ENCODE results near the gene ARHGAP18. TPM values are rescaled to one million over a fixed set of nuclear protein-coding genes. Genes with fewer than 3 reads are reported as not detected.

Gene ARHGAP18
- total RNA-seq, 8 experiments from 2014 or later: 0.67 to 99.5 (median 3.6) TPM

- WGBS, 10 experiments: 87 to 100% (median 100%) methylated on average over 2 of the region's 2 CpGs; no CpG with 5 or more reads in 4 of the 10 experiments
- Histone ChIP-seq H3K4me3 (no peak overlapping the region), H3K4me1 (replicated peaks in 1 of 2) (no peaks in the 10 kb centered on the region), H3K27ac (no peak overlapping the region)
- peak in 1 of 8 experiments; percentile 31 for ATAC-seq (replicated peaks in 6 of 8)
- in situ Hi-C loops (cut with MboI; ENCODE audit: low pct_unique_long_range_greater_than_20kb in 2 of 9, low sequenced_read_pairs in 9 of 9, unreplicated experiment in 9 of 9): loop anchor here in 1 of 9 experiments (25.0 kb wide), 1 partner anchor 87 kb away; no protein-coding TSS in a partner anchor
These were observed 10.3 kb downstream of the ARHGAP18 start for GRCh38 chr6:129699659-129700058.

DNA sequence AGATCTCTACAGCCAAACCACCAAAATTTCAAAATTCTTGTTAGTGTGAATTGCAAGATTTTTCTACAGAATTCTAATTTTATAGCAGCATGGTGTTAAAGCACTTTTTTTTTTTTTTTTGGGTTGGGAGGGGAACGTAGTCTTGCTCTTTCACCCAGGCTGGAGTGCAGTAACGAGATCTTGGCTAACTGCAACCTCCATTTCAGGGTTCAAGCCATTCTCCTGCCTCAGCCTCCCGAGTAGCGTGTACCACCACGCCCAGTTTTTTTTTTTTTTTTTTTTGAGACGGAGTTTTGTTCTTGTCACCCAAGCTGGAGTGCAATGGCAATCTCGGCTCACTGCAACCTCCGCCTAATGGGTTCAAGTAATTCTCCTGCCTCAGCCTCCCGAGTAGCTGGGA, 11.5 kb downstream of the ARHGAP18 start:
- no peak for ATAC-seq (replicated peaks in 6 of 8)
- Histone ChIP-seq H3K4me3 (no peak overlapping the region), H3K27ac (no peak overlapping the region), H3K4me1 (replicated peaks in 1 of 2) (no peaks in the 10 kb centered on the region)
- in situ Hi-C loops (cut with MboI; ENCODE audit: low pct_unique_long_range_greater_than_20kb in 2 of 9, low sequenced_read_pairs in 9 of 9, unreplicated experiment in 9 of 9): no loop called here
- 91 to 100% (median 95%) methylated on average over 2 to 9 of the region's 9 CpGs; no CpG with 5 or more reads in 1 of the 10 experiments for WGBS, 10 experiments

- no peak for ATAC-seq (replicated peaks in 6 of 8)
- Histone ChIP-seq H3K4me3 (no peak overlapping the region), H3K4me1 (replicated peaks in 1 of 2) (no peaks in the 10 kb centered on the region), H3K27ac (no peak overlapping the region)
- in situ Hi-C loops (cut with MboI; ENCODE audit: low pct_unique_long_range_greater_than_20kb in 2 of 9, low sequenced_read_pairs in 9 of 9, unreplicated experiment in 9 of 9): no loop called here
- 92 to 100% (median 100%) methylated on average over 1 to 2 of the region's 2 CpGs for WGBS, 10 experiments
These were observed 12.2 kb downstream of the ARHGAP18 start for GRCh38 chr6:129697788-129698187.

- Histone ChIP-seq H3K4me3 (no peak overlapping the region), H3K27ac (no peak overlapping the region), H3K4me1 (replicated peaks in 1 of 2) (no peaks in the 10 kb centered on the region)
- 43 to 100% (median 87%) methylated on average over 1 to 3 of the region's 3 CpGs; no CpG with 5 or more reads in 3 of the 10 experiments for WGBS, 10 experiments
- no peak for ATAC-seq (replicated peaks in 6 of 8)
- in situ Hi-C loops (cut with MboI; ENCODE audit: low pct_unique_long_range_greater_than_20kb in 2 of 9, low sequenced_read_pairs in 9 of 9, unreplicated experiment in 9 of 9): no loop called here
These were observed 13.1 kb downstream of the ARHGAP18 start for GRCh38 chr6:129696843-129697242.

DNA sequence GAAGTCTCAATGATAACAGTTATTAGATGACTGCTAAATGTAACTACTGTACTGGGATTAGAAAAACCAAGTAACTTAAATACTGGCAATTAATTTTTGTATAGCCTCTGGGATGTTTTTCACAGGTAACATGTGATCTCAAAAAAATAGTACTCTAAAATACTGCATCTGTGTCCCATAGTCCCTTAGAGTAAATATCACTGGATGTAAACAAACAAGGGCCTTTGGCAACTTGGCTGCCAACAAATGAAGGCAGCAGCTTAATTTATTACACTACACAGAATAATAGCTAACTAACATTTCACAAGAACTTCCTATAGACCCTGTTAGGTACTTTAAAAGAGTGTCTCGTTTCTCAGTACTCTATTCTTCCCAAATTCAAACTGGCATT, 14.0 kb downstream of the ARHGAP18 start:
- no peaks in the 10 kb centered on the region for H3K4me1 ChIP-seq (replicated peaks in 1 of 2)
- in situ Hi-C loops (cut with MboI; ENCODE audit: low pct_unique_long_range_greater_than_20kb in 2 of 9, low sequenced_read_pairs in 9 of 9, unreplicated experiment in 9 of 9): no loop called here
- H3K4me3 ChIP-seq: no peak overlapping the region
- WGBS, 10 experiments: 17 to 100% (median 39%) methylated on average over 1 of the region's 1 CpG; no CpG with 5 or more reads in 4 of the 10 experiments
- no peak overlapping the region for H3K27ac ChIP-seq
- ATAC-seq (replicated peaks in 6 of 8): peak in 1 of 8 experiments; percentile 31

DNA sequence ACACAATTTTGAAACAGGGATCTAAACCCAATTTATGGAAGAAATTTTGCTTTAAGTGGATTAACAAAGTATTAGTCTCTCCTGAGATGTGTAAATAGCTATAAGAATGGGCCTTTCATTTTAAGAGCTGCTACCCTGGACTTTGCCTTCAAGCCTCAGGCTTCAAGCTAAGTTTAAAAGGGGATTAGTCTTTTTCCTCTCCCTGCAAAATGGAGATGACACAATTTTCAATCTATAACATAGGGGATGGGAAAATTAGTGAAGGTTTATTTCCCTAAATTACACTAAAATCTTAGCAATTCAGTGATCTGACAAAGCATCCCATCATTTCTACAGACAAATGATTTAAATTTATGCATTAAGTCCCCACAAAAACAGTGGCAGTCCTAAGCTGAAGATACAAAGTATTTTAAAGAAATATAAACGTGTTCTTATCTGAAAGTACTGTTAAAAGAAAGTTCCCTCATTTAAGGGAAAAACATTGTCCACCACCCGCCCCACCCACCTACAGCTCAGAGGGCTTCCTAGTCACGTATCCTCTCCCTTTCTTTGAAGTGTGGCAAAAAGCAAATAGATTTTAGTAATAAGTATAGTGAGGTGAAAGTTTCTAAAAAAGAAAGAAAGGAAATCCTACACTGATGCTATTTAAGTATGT, 14.5 kb downstream of the ARHGAP18 start:
- H3K4me3 ChIP-seq: no peak overlapping the region
- WGBS, 10 experiments: 0 to 100% (median 64%) methylated on average over 1 to 3 of the region's 3 CpGs; no CpG with 5 or more reads in 2 of the 10 experiments
- ATAC-seq (replicated peaks in 6 of 8): no peak
- in situ Hi-C loops (cut with MboI; ENCODE audit: low pct_unique_long_range_greater_than_20kb in 2 of 9, low sequenced_read_pairs in 9 of 9, unreplicated experiment in 9 of 9): no loop called here
- H3K27ac ChIP-seq: no peak overlapping the region
- H3K4me1 ChIP-seq (replicated peaks in 1 of 2): no peaks in the 10 kb centered on the region

- 73 to 100% (median 89%) methylated on average over 1 to 2 of the region's 2 CpGs; no CpG with 5 or more reads in 1 of the 10 experiments for WGBS, 10 experiments
- ATAC-seq (replicated peaks in 6 of 8): no peak
- Histone ChIP-seq H3K4me1 (replicated peaks in 1 of 2) (no peaks in the 10 kb centered on the region), H3K27ac (no peak overlapping the region), H3K4me3 (no peak overlapping the region)
- in situ Hi-C loops (cut with MboI; ENCODE audit: low pct_unique_long_range_greater_than_20kb in 2 of 9, low sequenced_read_pairs in 9 of 9, unreplicated experiment in 9 of 9): no loop called here
These were observed 15.9 kb downstream of the ARHGAP18 start for GRCh38 chr6:129694036-129694435.

GRCh38 chr6:129692467-129692866, 17.5 kb downstream of the ARHGAP18 start:
- Histone ChIP-seq H3K4me3 (no peak overlapping the region), H3K27ac (no peak overlapping the region), H3K4me1 (replicated peaks in 1 of 2) (no peaks in the 10 kb centered on the region)
- in situ Hi-C loops (cut with MboI; ENCODE audit: low pct_unique_long_range_greater_than_20kb in 2 of 9, low sequenced_read_pairs in 9 of 9, unreplicated experiment in 9 of 9): no loop called here
- WGBS, 10 experiments: 40 to 100% (median 86%) methylated on average over 1 to 2 of the region's 2 CpGs; no CpG with 5 or more reads in 2 of the 10 experiments
- ATAC-seq (replicated peaks in 6 of 8): no peak

- WGBS, 10 experiments: 40 to 100% (median 100%) methylated on average over 1 of the region's 1 CpG; no CpG with 5 or more reads in 5 of the 10 experiments
- in situ Hi-C loops (cut with MboI; ENCODE audit: low pct_unique_long_range_greater_than_20kb in 2 of 9, low sequenced_read_pairs in 9 of 9, unreplicated experiment in 9 of 9): no loop called here
- ATAC-seq (replicated peaks in 6 of 8): no peak
- Histone ChIP-seq H3K27ac (no peak overlapping the region), H3K4me3 (no peak overlapping the region), H3K4me1 (replicated peaks in 1 of 2) (no peaks in the 10 kb centered on the region)
These were observed 18.3 kb downstream of the ARHGAP18 start for GRCh38 chr6:129691709-129692108.

GRCh38 chr6:129691043-129691640, 18.8 kb downstream of the ARHGAP18 start:
- ATAC-seq (replicated peaks in 6 of 8): no peak
- no peak overlapping the region for H3K4me3 ChIP-seq
- H3K4me1 ChIP-seq (replicated peaks in 1 of 2): no peaks in the 10 kb centered on the region
- 33 to 100% (median 90%) methylated on average over 1 to 5 of the region's 5 CpGs; no CpG with 5 or more reads in 1 of the 10 experiments for WGBS, 10 experiments
- in situ Hi-C loops (cut with MboI; ENCODE audit: low pct_unique_long_range_greater_than_20kb in 2 of 9, low sequenced_read_pairs in 9 of 9, unreplicated experiment in 9 of 9): no loop called here
- no peak overlapping the region for H3K27ac ChIP-seq

GRCh38 chr6:129686941-129687627, 22.9 kb downstream of the ARHGAP18 start:
- ATAC-seq (replicated peaks in 6 of 8): no peak
- Histone ChIP-seq H3K4me3 (no peak overlapping the region), H3K27ac (no peak overlapping the region), H3K4me1 (replicated peaks in 1 of 2) (no peaks in the 10 kb centered on the region)
- in situ Hi-C loops (cut with MboI; ENCODE audit: low pct_unique_long_range_greater_than_20kb in 2 of 9, low sequenced_read_pairs in 9 of 9, unreplicated experiment in 9 of 9): no loop called here
- WGBS, 10 experiments: 83 to 100% (median 89%) methylated on average over 1 to 6 of the region's 7 CpGs; no CpG with 5 or more reads in 2 of the 10 experiments

GRCh38 chr6:129685662-129686031, 24.3 kb downstream of the ARHGAP18 start:
- in situ Hi-C loops (cut with MboI; ENCODE audit: low pct_unique_long_range_greater_than_20kb in 2 of 9, low sequenced_read_pairs in 9 of 9, unreplicated experiment in 9 of 9): no loop called here
- Histone ChIP-seq H3K4me3 (no peak overlapping the region), H3K27ac (no peak overlapping the region), H3K4me1 (replicated peaks in 1 of 2) (no peaks in the 10 kb centered on the region)
- 0 to 100% (median 85%) methylated on average over 1 to 5 of the region's 5 CpGs for WGBS, 10 experiments
- peak in 2 of 8 experiments; percentile 4 to 31 for ATAC-seq (replicated peaks in 6 of 8)

DNA sequence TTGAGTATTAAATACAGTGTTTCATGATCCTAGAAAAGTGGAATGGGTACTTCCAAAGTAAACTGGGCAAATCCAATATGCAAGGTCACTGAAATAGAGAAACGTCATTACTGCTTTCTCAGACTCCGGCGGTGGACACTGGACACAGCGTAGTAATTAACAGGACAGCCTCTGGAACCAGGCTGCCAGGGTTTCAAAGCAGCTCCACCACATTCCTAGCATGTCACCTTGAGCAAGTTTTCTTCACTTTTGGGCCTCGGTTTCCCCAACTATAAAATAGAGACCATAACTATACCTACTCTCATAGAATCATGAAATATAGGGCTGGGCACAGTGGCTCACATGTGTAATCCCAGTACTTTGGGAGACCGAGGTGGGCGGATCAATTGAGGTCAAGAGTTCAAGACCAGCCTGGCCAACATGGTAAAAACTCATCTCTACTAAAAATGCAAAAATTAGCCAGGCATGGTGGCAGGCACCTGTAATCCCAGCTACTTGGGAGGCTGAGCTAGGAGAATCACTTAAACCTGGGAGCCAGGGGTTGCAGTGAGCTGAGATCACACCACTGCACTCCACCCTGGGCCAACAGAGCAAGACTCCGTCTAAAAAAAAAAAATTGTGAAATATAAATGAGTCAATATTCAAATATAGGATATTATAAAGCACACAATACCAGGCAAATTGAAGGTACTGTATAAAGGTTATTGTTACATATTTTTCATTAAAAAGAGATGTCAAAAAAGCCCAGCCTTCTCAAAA, 24.9 kb downstream of the ARHGAP18 start:
- ATAC-seq (replicated peaks in 6 of 8): no peak
- in situ Hi-C loops (cut with MboI; ENCODE audit: low pct_unique_long_range_greater_than_20kb in 2 of 9, low sequenced_read_pairs in 9 of 9, unreplicated experiment in 9 of 9): no loop called here
- Histone ChIP-seq H3K4me1 (replicated peaks in 1 of 2) (no peaks in the 10 kb centered on the region), H3K27ac (no peak overlapping the region), H3K4me3 (no peak overlapping the region)
- WGBS, 10 experiments: 14 to 100% (median 86%) methylated on average over 1 to 7 of the region's 8 CpGs
